NCI-H748 (cell line): ENCODE results near the gene CRIP1.
A peak's percentile ranks its signal among the peaks of the same experiment; 100 is the strongest.

Experiments used
- DNase-seq: peaks from one replicate; lab custom pipeline; 2025; ENCODE audit not compliant: unreplicated experiment; lab: John Stamatoyannopoulos, UW

CRIP1 gene

GRCh38 chr14:105480199-105480746 lies 6.4 kb upstream of the CRIP1 start:
- no peak for DNase-seq

DNA sequence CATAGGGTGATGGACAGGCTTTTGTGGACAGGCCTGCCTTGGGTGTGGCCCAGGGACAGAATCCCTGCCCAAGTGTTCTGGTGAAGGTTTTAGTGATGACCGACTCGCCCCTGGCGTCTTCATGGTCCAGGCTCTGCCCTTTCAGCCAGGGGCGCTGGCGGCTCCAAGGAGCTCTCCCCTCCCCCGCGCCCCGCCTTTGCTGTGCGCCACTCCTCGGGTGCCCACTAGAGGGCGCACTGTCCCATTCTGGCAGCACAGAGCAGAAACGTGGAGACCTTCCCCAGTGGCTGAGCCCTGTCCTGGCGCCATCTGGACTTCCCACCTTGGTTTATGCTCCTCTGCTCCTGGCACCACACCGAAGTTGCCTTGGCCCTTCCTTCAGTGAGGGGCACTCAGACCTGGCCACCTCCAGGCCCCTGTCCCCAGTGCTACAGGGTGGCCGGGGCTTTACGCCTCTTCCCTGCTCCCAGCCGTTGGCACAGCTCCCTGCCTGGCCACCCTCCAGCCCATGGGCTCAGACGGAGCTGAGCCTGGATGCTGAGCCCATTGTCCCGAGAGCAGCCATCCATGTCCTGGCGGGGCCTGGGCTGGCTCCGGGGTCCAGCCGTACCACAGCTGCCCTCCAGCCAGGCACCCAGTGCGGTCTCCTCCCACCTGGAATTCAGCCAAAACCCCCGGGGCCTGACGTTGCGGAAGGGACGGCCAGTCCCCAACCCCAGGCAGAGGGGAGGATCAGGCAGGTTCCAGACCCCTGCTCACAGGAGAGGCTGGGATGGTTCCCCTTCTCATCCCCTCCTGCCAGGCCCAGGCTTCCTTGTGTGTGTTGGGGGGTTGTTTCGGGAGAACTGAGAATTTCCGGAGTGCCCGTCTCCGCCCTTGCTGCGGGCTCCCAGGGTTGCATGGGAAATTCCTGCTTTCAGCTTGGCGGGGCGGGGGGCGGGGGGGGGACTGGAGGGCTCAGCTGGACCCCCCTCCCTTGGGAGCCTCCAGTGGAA lies 5.6 kb upstream of the CRIP1 start:
- DNase-seq = peak; percentile 93

DNA sequence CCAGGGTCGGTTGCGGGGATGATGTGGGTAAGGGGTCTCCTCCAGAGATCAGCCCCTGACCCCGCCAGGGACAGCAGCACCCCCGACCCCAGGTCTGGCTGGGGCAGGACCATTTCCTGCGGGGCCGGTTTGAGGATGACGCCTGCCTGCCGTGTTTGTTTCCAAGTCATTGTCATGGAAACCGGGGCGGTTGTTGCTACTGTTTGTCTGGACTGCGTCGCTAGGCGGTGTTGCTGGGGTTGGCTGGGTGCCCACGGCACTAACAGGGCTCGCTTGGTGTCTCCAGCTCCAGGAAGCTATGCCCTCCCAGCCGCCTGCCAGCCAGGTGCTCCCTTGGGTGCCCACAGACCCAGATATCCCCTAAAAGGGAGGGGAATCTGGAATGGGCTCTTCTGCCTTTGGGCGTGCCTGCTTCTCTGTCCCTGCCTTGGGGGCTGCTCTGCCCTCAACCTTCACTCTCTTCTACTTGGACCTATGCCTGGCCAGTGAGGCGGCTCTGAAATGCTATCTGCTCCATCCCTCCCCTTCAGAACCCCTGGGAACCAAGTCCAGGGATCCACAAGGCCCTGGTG lies 4.7 kb upstream of the CRIP1 start:
- peak; percentile 99 for DNase-seq

GRCh38 chr14:105482486-105483110 lies 4.1 kb upstream of the CRIP1 start:
- no peak for DNase-seq

DNA sequence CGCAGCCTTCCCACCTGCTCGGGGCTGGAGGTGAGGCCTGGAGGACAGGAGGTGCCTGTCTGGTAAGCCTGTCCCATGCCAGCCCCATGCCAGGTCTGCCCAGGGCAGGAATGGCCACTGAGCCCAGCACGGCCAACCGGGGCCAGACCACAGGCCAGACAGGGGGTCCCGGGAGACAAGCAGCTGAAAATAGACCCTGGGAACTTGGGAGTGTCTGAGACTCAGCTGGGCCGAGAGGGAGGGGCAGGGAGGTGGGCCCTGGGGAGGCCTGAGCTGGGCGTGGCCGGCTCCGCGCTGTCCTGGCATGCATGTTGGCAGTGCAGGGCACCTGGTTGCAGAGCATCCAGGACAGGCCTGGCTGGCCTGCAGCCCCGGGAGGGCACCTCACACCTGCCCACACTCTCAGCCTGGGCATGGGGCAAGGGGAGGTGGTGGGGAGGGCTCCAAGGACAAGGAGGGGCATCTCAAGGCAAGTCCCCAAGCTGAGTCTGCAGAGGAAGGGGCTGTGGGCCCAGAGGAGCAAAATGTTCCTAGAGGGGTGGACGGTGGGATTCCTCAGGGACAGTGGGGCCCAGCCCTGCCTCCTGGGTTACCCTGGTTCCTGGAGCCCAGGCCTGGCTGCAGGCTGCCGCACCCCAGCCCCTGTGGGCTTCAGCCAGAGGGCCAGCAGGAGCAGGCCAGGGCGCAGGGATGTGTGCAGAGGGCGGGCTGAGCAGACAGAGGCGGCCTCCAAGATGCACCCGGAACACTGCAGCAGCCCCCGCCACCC lies 3.2 kb upstream of the CRIP1 start:
- DNase-seq = no peak

GRCh38 chr14:105484069-105484996 lies 2.4 kb upstream of the CRIP1 start:
- DNase-seq = no peak

GRCh38 chr14:105484997-105485393 lies 1.7 kb upstream of the CRIP1 start:
- no peak for DNase-seq

DNA sequence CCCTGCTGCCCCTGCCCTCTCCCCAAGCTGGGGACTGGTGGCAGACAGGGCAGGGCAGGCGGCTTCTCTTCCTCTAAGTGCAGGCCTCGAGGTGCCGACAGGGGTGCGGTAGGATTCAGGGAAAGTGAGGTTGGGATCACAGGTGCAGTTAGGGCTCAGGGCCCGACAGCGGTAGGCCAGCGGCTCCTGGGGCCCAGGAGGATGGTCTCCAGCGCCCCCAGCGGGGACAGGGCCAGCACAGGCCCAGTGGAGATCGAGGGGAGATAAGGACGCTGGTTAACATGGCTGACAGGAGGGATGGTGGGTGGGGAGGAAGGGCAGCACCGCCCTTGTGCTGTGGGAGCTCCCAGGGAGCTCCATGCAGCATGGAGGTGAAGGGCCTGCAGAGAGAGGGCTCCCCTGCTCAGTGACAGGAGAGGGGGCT lies 935 bp upstream of the CRIP1 start:
- DNase-seq = peak; percentile 31

DNA sequence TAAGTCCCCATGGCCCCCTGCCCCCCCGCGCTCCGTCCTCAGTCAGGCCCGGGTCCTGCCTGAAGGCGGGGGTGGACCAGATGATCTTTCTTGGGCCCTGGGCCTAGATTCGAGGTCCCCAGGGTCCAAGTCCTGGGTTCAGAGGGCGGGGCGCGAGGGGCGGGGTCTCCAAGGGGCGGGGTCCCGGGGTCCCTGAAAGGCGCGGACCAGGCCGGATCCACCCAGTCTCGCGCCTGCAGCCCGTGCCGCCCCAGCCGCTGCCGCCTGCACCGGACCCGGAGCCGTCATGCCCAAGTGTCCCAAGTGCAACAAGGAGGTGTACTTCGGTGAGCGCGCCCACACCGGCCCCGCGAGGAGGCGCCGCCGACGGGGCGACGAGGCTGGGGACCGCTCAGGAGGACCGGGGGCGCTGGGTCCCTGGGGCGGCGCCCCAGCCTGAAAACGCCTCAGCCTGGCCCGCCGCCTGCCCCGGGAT lies 325 bp downstream of the CRIP1 start:
- DNase-seq = peak; percentile 65

DNA sequence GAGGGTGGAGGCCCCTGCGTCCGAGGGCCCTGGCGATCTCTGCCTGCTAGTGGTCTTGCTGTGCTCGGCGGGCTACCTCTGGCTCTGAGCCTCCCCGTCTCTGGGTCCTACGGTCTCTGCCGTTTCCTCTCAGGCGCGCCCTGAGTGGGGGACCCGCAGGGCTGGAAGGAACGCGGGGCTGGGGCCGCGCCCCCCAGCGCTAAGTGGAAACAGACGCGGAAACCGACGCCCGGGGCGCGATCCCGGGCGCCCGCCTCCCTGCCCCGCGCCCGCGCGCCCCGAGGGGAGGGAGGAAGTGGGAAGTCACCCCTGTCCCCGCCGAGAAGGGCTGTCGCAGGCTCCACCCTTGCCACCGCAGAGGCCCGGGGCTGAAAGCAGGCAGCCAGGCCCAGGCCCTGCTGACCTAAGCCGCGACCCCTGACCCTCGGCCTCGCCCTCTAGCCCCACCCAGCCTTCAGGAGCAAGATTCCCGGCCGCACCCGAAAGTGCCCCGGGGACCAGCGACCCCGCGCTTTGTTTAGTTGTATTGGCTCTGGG lies 831 bp downstream of the CRIP1 start:
- DNase-seq = peak; percentile 60

GRCh38 chr14:105487986-105488777 lies 1.5 kb downstream of the CRIP1 start:
- no peak for DNase-seq

- no peak for DNase-seq
Observed at GRCh38 chr14:105488781-105489541, 2.3 kb downstream of the CRIP1 start.

- peak; percentile 95 for DNase-seq
Observed at GRCh38 chr14:105489542-105490266, 3.0 kb downstream of the CRIP1 start.

- no peak for DNase-seq
Observed at GRCh38 chr14:105490267-105490571, 3.5 kb downstream of the CRIP1 start.

DNA sequence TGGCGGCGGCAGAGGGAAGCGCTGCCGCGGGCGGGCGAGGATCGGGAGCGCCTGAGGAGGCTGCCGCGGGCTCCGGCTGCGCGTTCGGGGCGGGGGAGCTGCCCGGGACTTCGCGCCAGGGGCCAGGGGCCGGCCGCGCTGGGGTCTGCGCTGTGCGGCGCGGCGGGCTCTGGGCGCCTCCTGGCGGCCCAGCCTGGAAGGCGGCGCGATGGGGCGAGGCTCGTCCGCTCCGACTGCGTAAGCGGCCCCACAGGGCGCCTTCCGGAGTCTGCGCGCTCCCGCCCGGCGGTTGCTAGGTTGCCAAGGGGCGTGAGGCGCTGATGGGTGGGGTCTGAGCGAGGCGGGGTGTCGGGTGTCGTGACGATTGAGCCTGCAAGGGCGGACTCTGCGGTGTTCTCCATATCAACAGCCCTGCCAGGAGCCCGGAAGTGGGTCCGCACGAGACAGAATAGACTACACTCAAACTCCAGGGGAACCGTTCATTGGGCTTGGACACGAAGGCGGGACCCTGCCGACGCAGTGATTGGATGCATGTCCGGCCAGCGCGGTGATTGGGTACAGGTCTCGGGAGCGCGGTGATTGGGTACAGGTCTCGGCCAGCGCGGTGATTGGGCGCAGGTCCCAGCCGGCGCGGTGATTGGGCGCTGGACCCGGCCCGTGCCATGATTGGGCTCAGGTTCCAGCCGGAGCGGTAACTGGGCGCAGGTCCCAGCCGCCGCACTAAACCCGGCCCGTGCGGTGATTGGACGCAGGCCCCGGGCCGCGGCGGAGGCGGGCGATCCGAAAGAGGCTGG lies 4.1 kb downstream of the CRIP1 start, which contains the start of gene TEDC1:
TSS of gene TEDC1 (plus strand) at position 675 of the 794 bp plus-strand sequence. CDS start 130 bp downstream, outside the sequence.
- peak; percentile 100 for DNase-seq

GRCh38 chr14:105491366-105491973 lies 4.8 kb downstream of the CRIP1 start:
- DNase-seq = peak; percentile 79
